Testis (tissue), 3 donors: ENCODE data around the gene BTBD1. TPM values are rescaled to one million over a fixed set of nuclear protein-coding genes. Genes with fewer than 3 reads are reported as not detected.

Source experiments
- DNase-seq: peaks from one replicate; pipeline ENCODE4 v3.0.0-alpha.2; 2019
- H3K27ac ChIP-seq, 2 donors: fragments of 200-600 bp; sonication (generic); one replicate each; pipeline ENCODE4 v1.5.1; 2019
- H3K27me3 ChIP-seq: fragments of 200-600 bp; sonication (generic); one replicate; pipeline ENCODE4 v1.5.1; 2019
- H3K36me3 ChIP-seq: fragments of 200-600 bp; sonication (generic); one replicate; pipeline ENCODE4 v1.5.1; 2017; ENCODE audit warnings: low read depth; ENCODE audit errors: missing control alignments
- H3K4me1 ChIP-seq: fragments of 200-600 bp; sonication (generic); one replicate; pipeline ENCODE4 v1.5.1; 2019
- H3K4me3 ChIP-seq, 2 donors: fragments of 200-600 bp; sonication (generic); one replicate each; pipeline ENCODE4 v1.5.1; 2017 to 2019
- H3K9me3 ChIP-seq: fragments of 200-600 bp; sonication (generic); one replicate; pipeline ENCODE4 v1.5.1; 2017
- CTCF ChIP-seq, 3 experiments: fragments of 450-650 bp in 2 of 3; fragments of 200-600 bp in 1 of 3; sonication (generic) in 1 of 3; IDR thresholded peaks; one replicate each; pipeline ENCODE4 v1.5.1; 2016 to 2019; ENCODE audit warnings: antibody characterized with exemption in 3 of 3, mild to moderate bottlenecking in 2 of 3, moderate library complexity in 1 of 3
- POLR2A ChIP-seq: fragments of 450-650 bp; IDR thresholded peaks from one replicate; pipeline ENCODE4 v1.6.1; 2017; ENCODE audit warnings: antibody characterized with exemption, mild to moderate bottlenecking, moderate library complexity
- WGBS, 2 donors: methylation state at CpG; one replicate each; pipeline ENCODE4 v1.1.5; 2018; 5-methylcytosine and 5-hydroxymethylcytosine counted together
- intact Hi-C: fragments of 100-400 bp; cut with DNase I; formaldehyde crosslinking; loops from one replicate; pipeline ENCODE4 v1.15.1; 2023; ENCODE audit warnings: low total_unique reads
- polyA plus RNA-seq: library from polyadenylated mRNA; stranded (reverse); fragments of 350-450 nt; fragmentation: Illumina TruSeq; extraction: RNeasy Lipid Tissue Mini Kit (QIAGEN cat#74804); gene quantifications from one replicate; pipeline ENCODE4 v1.2.3, GENCODE V29; 2014; ENCODE audit warnings: low read depth, low replicate concordance; ENCODE audit not compliant: insufficient read depth
- total RNA-seq, 2 donors: library from RNA; depleted of rRNA; stranded (reverse); fragments of >200 nt; gene quantifications; one replicate each; pipeline ENCODE4 v1.2.3, GENCODE V29; 2016

The BTBD1 gene
- total and polyA plus RNA-seq, 3 donors from 2014 or later, result 94.6 to 118 (median 104) TPM

DNA sequence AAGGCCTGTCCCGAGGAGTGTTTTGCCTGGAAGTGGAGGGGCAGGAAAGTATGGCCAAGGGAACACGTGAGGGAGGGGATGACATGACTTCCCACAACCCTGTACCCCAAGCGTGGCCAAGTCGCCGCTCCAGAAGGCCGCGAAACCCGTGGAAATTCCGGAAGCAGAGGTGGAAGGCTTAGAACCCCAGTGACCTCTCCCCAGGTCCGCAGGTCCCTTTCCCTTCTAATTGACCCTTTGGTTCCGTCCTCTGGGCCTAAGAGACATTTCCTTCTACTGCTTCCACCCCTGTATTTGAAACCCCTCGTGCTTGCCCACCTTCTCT is 548 bp upstream of the BTBD1 start:
- intact Hi-C loops, result no loop called here
- no peaks in the 10 kb centered on the region for H3K36me3 ChIP-seq
- H3K9me3 ChIP-seq, result no peaks in the 10 kb centered on the region
- H3K27ac ChIP-seq, result peak overlapping the region; percentile 92 to 94
- TF ChIP-seq CTCF (IDR thresholded peaks at IDR 0.05) (no peak), POLR2A (no peak)
- H3K4me1 ChIP-seq, result peaks cover 16% of the 10 kb centered on the region
- no peak for DNase-seq
- 14 to 33% methylated on average over 10 to 12 of the region's 12 CpGs for WGBS, 2 donors
- peak overlapping the region; percentile 95 to 97 for H3K4me3 ChIP-seq
- no peaks in the 10 kb centered on the region for H3K27me3 ChIP-seq

- H3K4me1 ChIP-seq, result peaks cover 25% of the 10 kb centered on the region
Observed at GRCh38 chr15:83066034-83066733, 868 bp downstream of the BTBD1 start.

DNA sequence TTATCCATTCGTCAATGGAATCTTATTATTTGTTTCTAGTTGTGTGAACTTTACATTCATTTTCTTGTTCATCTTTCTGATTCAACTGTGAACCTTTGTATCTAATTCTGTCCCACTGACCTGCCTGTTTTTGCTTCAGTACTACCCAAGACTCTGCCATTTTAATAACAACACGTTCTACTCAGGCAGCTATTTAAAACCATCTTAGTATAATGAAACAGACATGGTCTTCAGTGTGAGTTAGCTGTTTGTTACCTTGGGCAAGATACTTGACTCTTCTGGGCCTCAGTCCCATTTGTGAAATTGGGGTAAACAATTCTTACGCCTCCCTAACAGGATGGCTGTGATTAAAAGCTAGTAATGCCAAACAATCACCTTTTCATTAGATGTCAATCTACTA is 1.6 kb downstream of the BTBD1 start:
- TF ChIP-seq POLR2A (no peak), CTCF (IDR thresholded peaks at IDR 0.05) (no peak)
- no peaks in the 10 kb centered on the region for H3K36me3 ChIP-seq
- peak overlapping the region in 1 of 2 donors; percentile 94 for H3K27ac ChIP-seq
- intact Hi-C loops, result no loop called here
- peaks cover 25% of the 10 kb centered on the region for H3K4me1 ChIP-seq
- no peaks in the 10 kb centered on the region for H3K9me3 ChIP-seq
- H3K27me3 ChIP-seq, result no peaks in the 10 kb centered on the region
- 16 to 25% methylated on average over 3 of the region's 3 CpGs for WGBS, 2 donors
- DNase-seq, result no peak
- peak overlapping the region in 1 of 2 donors; percentile 95 for H3K4me3 ChIP-seq

More at GRCh38 chr15:83066034-83066733, 868 bp downstream of the BTBD1 start:
- H3K27ac ChIP-seq, result peak overlapping the region; percentile 92 to 94
- H3K27me3 ChIP-seq, result no peaks in the 10 kb centered on the region
- H3K36me3 ChIP-seq, result no peaks in the 10 kb centered on the region
- TF ChIP-seq CTCF (IDR thresholded peaks at IDR 0.05) (no peak), POLR2A (no peak)
- H3K4me3 ChIP-seq, result peak overlapping the region; percentile 95 to 97
- peak; percentile 36 for DNase-seq
- intact Hi-C loops, result no loop called here
- H3K9me3 ChIP-seq, result no peaks in the 10 kb centered on the region
- 4 to 6% methylated on average over 29 to 41 of the region's 42 CpGs for WGBS, 2 donors

GRCh38 chr15:83064859-83065258 is 2.2 kb downstream of the BTBD1 start:
- Histone ChIP-seq H3K4me3 (no peak overlapping the region), H3K9me3 (no peaks in the 10 kb centered on the region), H3K36me3 (no peaks in the 10 kb centered on the region), H3K27ac (no peak overlapping the region), H3K4me1 (peaks cover 25% of the 10 kb centered on the region), H3K27me3 (no peaks in the 10 kb centered on the region)
- DNase-seq, result no peak
- 44 to 49% methylated on average over 4 of the region's 4 CpGs for WGBS, 2 donors
- intact Hi-C loops, result no loop called here
- TF ChIP-seq CTCF (IDR thresholded peaks at IDR 0.05) (no peak), POLR2A (no peak)

- Histone ChIP-seq H3K9me3 (no peaks in the 10 kb centered on the region), H3K36me3 (no peaks in the 10 kb centered on the region), H3K4me3 (no peak overlapping the region), H3K27me3 (no peaks in the 10 kb centered on the region), H3K27ac (peak overlapping the region; percentile 5 to 44), H3K4me1 (peaks cover 25% of the 10 kb centered on the region)
- intact Hi-C loops, result no loop called here
- DNase-seq, result no peak
- WGBS, 2 donors, result 67 to 76% methylated on average over 4 of the region's 4 CpGs
- TF ChIP-seq CTCF (IDR thresholded peaks at IDR 0.05) (no peak), POLR2A (no peak)
Observed at GRCh38 chr15:83063551-83063950, 3.5 kb downstream of the BTBD1 start.
